CD1c-positive myeloid dendritic cell (primary cell): ENCODE data around the gene CERKL.
"Not testable (repeated sequence)": the region's sequence is repeated elsewhere in the genome, so short reads cannot be mapped to it uniquely, and the experiment has no call there.

Source experiments
- DNase-seq: peaks from one replicate; pipeline ENCODE4 v3.0.0-alpha.2; 2016; ENCODE audit errors: extremely low spot score

Gene CERKL, protein sequence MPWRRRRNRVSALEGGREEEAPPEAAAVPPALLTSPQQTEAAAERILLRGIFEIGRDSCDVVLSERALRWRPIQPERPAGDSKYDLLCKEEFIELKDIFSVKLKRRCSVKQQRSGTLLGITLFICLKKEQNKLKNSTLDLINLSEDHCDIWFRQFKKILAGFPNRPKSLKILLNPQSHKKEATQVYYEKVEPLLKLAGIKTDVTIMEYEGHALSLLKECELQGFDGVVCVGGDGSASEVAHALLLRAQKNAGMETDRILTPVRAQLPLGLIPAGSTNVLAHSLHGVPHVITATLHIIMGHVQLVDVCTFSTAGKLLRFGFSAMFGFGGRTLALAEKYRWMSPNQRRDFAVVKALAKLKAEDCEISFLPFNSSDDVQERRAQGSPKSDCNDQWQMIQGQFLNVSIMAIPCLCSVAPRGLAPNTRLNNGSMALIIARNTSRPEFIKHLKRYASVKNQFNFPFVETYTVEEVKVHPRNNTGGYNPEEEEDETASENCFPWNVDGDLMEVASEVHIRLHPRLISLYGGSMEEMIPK

DNA sequence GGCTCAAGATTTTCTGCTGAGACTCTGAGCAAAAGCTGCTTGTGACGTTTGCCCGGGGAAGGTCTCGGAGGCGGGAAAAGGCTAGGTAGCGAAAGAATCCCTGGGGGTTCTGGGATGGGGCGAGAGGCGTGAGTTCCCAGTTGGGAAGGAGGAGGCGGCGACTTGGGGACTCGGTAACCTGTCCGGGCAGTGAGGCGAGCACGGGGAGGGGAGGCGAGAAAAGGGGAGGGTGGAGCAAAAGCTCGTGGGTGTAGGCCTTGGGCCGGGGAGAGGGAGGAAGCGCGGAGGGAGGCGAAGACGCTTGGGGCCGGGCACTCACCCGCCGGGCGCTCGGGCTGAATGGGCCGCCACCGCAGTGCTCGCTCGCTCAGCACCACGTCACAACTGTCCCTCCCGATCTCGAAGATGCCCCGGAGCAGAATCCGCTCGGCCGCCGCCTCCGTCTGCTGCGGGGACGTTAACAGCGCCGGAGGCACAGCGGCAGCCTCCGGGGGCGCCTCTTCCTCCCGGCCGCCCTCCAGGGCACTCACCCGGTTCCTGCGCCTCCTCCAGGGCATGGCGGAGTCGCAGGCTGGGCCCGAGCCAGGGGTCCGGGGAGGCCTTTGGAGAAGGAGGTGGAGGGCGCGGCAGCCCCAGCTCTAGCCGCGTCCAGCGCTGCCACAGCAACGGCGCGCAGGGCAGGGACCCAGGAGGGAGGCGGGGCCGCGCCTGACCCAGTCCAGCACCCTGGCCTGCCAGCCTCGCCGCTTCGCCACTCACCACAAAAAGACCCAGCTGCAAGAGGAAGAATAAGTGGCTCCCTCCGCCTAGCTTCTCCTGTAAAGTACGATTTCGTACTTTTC is at the start of gene CERKL:
TSS of gene CERKL (minus strand) at position 656 of the 842 bp plus-strand sequence. CDS start at position 557, 99 bp downstream.
- DNase-seq = peak; percentile 29

DNA sequence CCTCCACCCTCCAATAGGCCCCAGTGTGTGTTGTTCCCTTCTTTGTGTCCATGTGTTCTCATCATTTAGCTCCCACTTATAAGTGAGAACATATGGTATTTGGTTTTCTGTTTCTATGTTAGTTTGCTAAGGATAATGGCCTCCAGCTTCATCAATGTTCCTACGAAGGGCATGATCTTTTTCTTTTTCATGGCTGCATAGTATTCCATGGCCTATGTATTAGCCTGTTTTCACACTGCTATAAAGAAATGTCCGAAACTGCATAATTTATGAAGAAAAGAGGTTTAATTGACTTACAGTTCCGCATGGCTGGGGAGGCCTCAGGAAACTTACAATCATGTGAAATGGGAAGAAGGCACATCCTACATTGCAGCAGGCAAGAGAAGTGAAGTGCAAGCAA is 45.6 kb upstream of the CERKL start:
- not testable (repeated sequence) for DNase-seq

DNA sequence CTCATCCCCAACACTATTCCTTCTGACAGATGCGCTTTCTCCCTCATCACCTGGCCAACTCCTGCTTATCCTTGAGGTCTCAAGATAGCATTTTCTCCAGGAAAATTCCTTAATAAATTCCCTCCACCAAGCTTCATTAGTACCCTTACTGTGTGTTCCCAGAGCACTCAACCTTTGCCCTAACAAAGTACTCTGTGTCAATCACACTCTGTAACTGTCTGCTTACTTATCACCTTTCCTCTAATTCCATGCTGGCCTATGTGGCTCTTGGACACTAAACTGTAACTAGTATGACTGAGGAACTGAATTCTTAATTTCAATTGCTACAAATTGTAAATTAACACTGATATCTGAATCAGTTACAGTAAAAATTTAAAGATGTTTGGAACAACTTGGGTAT is 41.3 kb upstream of the CERKL start:
- DNase-seq = no peak

DNA sequence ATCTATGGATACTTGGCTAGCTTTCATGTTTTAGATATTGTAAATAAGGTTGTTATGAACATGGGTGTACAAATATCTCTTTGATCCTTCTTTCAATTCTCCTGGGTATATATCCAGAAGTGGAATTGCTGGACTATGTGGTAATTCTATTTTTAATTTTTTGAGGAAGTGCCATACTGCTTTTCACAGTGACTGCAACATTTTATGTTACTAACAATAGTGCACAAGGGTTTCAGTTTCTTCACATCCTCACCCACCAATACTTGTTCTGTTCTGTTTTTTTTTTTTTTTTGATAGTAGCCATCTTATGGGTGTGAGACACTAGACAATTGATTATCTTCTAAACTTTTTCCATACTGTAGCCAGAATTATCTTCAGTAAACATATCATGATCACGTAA is 40.7 kb upstream of the CERKL start:
- DNase-seq = peak; percentile 67

DNA sequence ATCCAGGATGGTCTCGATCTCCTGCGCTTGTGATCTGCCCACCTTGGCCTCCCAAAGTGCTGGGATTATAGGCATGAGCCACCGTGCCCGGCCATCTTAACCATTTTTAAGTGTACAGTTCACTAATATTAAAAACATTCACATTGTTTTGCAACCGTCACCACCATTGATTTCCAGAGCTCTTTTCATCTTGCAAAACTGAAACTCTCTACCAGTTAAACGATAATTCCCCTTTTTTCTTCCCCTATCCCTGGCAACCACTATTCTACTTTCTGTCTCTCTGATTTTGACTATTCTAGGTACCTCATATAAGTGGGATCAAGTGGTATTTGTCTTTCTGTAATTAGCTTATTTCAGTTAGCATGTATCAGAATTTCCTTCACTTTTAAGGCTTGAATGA is 40.2 kb upstream of the CERKL start:
- DNase-seq = peak; percentile 52

DNA sequence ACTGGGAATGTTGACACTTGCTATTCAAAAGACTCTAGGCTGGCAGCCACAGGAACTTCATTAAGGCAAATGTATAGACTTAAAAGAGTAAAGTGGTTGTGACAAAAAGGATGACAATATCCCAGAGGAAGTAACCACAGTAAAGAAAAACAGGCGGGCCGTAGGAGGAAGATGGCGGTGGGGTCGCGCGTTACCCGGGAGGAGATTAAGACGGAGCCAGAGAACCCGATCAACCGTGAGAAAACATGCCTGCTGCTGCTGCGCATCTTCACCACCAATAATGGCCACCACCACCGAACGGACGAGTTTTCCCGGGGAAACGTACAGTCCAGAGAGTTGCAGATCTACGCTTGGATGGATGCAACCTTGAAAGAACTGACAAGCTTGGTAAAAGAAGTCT is 37.4 kb upstream of the CERKL start:
- no peak for DNase-seq

DNA sequence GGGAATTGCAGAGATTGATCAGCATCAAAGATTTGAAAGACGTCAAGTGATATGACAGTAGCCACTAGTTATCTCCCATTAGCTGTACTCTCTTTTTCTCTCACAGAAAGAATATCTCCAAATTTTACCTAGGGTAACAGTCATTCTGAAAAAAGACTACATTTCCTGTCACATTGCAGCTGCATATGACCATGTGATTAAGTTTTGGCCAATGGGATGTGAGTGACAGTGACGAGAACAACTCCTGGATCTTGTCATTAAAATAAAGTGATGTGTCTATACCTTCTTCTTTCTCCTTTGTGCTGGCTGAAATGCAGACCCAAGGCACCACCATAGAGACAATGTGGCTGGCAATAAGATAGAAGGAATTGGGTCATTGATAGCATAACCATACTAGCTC is 34.0 kb upstream of the CERKL start:
- no peak for DNase-seq

DNA sequence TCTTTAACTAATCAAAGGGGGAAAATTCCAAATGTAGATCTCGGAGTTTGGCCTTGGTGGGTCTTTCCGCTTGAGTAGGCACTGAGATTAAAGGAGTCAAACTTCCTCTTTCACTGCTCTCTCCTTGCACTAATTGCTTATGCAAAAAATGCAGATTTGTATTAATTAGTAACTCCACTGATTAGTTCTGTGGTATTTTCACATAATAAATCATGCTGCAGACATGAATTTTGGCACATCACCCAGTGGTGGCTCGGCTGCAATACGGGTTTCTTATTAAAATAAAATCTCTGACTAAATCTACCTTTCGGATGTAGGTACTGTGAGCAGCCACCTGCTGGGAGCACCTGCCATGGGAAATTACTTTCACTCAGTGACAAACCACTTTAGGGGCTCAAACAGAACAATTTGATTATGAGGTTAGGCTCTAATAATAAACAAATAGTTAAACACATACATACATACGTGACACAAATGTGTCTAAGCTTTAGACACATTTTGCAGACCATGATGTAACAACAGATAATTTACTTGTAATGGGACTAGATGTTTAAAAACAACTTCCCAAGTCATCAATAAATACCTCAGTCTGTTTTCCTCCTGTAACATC is 29.8 kb upstream of the CERKL start:
- DNase-seq = no peak

DNA sequence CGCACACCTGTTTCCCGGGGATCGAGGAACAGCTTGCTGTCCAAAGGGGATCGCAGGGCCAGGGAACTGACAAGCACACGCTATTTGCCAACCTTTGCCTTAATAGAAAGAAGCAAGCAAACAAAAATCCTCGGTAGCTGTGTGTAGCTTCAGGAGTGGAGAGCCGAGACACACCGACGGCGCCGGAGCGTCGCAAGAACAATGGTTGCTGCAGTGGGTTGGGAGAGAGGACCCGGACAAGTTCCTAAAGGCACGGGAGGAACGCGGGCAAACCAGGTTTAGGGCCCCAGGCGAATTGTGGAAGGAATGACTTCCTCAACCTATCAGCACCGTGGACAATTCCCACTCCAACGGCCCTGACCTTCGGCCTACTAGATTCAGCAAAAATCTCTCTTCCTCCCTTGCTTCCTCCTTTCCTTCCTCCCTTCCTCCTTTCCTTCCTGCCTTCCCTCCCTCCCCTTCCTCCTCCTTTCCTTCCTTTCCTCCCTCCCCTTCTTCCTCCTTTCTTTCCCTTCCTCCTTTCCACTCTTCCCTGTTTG is 28.3 kb upstream of the CERKL start:
- no peak for DNase-seq

DNA sequence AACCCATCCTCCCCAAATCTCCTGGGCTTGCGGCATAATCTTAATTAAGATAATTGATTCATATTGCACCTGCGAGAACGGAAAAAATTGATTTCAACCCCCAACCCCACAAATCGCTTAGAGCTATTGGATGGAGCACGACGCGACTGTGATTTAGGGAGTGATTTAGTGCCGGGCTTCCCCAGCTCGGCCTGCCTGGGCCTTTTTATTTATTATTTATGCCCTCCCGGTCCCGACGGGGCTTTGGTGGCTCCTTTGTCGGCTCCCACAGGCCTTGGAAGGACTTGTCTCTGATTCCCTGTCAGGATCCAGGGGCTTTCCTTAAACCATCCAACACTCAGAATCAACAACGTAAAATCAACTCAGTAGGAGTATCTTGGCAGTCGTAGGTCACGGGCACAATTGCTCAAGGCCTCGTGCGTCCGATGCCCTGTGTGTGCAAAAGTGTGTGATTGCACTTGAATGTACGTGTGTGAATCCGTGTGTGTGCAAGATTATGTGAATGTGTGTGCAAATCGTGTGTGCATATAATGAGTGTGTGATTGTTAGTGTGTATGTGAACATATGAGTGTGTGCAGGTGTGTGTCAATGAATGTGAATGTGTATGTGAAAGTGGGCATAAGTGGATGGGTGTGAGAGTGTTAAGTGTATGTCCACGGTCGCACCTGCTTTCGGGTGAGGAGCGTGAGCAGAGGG is 27.7 kb upstream of the CERKL start:
- no peak for DNase-seq

DNA sequence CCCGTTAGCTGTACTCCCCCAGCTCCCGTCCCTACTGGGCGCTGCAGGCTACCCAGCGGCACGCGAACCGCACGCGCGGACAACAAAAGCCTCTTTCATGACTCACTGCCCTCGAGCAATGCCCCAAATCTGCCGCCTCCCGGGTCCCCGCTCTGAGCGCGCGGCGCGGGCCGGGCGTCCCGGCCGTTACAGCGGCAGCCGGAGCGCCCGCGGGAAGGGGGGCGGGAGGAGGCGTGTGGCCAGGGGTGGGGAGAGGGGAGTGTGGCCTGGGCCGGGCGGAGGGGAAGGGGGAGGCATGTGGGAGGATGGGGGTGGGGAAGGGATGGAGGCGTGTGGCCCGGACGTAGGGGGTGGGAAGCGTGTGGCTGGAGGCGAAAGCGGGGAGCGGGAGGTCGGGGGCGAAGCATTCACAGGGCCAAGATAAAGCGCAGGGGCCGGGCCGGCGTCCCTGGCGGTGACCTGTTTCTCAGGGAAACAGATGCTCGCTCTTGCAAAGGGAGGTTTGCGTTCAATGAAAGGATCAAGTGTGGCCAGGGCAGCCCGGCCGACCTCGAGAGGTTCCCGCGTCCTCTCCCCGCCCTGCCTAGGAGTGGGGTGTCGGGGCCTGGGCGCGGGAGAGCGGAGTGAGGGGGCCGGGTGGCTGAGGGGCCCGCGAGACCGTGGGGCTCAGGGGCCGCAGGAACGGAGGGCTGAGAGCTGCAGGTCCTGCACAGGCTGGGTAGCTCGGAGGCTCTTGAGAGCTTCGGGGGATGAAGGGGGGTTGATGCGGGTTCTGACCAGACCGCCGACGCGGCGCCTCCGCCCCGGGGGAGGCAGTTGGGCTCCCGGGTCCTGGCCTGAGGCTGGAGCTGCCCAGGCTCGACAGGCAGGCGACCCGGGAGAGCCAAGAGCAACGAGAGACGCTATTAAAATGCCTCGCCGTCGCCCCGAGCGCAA is 26.9 kb upstream of the CERKL start:
- no peak for DNase-seq

DNA sequence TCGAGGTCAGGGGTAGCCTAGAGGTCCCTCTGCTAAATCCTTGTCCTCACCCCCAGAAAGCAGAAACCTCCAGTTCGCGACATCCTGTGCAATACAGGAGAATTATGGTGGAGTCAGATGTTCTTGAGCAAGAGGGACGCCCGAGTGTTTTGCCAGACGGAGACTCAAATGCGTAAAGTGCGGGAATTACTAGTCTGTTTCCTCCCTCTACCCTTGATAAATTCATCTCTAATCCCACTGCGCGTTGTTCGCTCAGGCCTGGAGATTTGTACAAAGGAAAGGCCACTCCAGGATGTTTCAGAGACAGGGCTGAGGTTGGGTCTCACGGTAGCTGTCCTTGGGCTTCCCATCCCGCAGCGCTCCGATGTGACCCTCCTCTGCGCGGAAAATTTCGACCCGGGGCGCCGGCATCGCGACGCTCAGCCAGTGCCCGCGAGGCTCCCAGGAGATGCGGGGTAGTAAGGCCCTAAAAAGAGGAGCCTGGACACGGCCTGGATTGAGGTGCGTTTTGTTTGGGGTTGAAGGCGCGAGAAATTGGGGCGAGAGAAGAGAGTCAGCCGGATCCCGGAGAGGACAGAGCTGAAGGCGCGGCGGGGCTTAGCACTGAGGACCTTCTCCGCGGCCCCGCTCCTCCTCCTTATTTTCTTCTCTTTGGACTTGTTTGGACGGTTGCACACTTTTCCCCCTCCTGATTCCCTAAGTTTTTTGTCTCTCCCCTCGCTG is 26.1 kb upstream of the CERKL start:
- DNase-seq = no peak

DNA sequence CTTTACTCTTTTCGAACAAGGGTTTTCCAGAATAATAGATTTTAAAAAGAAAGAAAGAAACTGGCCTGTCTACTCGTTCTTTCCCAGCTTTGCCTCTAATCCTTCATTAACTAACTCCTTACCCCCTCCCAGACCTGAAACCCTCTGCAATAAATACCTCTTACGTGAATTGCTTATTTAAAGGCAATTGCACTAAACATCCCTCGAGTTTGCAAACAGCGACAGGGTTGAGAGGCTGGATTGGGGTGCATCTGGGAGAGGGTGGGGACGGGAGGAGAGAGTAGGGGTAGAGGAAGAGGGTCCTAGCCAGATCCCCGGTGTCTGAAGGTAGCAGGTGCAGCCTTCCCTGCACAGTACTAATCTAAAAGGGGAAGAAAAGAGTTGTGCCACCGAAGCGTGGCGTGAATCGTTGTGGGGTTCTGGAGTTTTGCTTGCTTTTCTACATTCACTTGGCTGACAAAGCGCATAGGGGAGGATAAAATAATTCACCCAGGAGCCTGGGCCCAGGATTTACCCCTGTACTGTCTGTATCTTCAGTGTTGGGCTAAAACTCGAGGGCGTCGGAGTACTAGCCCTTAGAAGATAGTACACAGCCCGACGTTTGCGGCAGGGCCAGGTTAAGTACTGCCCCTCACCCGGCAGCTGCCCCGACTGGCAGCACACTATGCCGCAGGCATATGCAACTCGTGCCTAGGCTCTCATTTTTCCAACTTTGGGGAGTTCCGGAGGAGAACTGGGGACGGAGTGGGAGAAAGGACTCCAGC is 25.3 kb upstream of the CERKL start:
- no peak for DNase-seq

DNA sequence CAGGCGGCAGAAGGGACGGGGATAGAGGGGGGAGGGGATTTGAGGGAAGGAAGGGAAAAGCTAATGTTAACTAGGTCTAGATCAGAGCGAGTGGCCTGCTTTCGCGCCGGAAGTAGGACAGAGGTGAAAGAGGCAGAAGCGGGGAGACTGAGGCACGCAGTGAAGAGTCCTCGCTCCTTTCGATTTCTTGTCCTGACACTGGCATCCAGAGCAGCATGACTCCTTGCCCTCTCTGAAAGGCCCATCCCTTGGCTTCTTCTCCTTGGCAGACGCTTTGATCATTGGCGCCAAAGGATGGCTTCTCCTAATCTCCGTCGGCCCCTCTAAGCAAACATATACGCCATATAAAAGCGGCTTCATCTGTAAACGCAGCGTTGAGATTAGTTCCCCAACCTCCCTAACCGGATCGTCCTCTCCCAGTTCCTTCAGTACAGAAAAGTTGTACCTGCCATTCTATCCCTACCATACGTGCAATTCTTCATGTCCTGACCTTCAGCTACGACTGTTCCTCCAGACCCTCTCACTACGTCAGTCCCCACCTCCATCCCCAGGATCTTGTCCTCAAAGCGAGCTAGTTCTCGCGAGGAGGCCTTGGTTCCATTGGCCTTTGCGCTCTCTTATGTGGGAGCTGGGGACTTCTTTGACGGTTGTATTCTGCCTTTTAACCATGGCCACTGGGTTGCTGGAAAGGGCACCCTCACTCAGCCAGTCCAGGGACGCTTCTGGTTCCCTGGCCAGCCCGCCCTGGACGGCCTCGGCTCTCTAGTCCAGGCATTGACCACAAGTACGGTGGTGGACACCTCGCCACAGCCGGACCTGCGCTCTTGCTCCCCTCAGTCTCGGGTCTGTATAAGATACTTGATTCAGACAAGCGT is 24.3 kb upstream of the CERKL start:
- DNase-seq = no peak

DNA sequence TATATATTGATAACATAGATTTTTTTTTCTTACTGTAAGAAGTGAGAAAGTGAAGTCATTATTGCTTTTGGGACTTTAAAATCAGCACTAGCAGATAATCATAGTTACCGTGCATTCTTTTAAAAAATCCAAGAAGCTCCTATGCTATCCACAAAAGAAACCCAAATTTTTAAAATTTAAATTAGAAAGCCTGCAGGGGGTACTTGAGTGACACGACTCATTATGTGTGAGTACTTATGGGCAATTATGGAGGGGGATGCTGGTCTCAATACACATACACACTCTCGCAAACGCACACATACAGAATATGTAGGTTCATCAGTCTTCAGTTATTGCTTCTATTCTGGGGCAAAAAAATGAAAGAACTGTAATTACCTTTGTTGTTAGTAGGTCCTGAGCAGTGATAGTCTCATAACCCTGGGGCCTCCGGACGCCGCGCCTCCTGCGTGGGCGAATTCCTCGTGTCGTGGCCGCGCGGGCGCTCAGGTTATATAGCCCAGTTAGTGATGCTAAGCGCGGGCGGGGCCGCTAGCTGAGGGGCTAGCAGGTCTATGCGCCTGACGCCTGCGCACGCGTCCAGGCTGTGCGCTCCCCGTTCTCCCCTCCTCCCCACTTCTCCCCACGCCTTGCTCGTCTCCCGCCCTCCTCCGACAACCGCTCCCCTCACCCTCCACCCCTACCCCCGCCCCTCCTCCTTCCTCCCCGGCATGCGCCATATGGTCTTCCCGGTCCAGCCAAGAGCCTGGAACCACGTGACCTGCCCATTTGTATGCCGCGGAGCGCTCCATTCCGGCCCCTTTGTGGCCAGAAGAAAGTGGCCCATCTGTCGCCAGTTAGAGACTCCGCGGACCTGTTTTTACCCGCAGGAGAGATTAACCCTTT is 23.4 kb upstream of the CERKL start, which contains the start of gene NEUROD1:
TSS of gene NEUROD1 (minus strand) at position 463 of the 882 bp plus-strand sequence. CDS start 1,657 bp downstream, outside the sequence.
- no peak for DNase-seq

DNA sequence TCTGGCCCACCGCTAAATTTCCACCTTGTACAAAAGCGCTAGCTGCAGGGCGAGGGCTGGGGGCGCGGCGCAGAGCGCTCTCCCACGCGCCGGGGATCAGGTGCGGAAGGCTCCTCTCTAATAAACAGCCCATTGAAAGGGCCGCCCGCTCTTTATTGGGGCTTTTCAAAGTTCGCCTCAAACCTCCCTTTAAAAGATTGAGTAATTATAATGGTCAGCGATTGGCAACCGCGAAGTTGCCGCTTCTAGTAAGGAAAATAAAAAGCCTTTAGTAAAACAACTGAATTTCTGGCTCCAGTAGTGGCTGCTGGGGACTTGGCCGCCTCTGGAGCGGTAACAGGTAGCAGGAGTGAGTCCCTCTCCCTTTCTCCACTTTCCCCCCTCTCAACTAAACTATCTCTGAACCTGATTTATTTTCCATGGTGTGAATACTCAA is 22.7 kb upstream of the CERKL start:
- no peak for DNase-seq
